HepG2 (cell line): ENCODE measurements around the gene SLC2A4. TPM values are rescaled to one million over a fixed set of nuclear protein-coding genes. Genes with fewer than 3 reads are reported as not detected.
A peak's percentile ranks its signal among the peaks of the same experiment; 100 is the strongest.

Experiments used
- CBX1 ChIP-seq: IDR thresholded peaks from one replicate; pipeline ENCODE4 v1.6.1; 2016; ENCODE audit warnings: antibody characterized with exemption, low read depth
- DRAP1 ChIP-seq: IDR thresholded peaks from 2 replicates; pipeline ENCODE4 v1.6.1; 2016; ENCODE audit warnings: missing genetic modification reagents, missing compliant biosample characterization
- FUBP1 ChIP-seq: sonication (generic); formaldehyde crosslinking; IDR thresholded peaks from 2 replicates; pipeline ENCODE4 v1.5.1; 2020; ENCODE audit warnings: missing genetic modification reagents, mild to moderate bottlenecking, borderline replicate concordance
- GATAD1 ChIP-seq: IDR thresholded peaks from 2 replicates; pipeline ENCODE4 v1.6.1; 2016; ENCODE audit warnings: missing genetic modification reagents, missing compliant biosample characterization
- HOMEZ ChIP-seq: IDR thresholded peaks from 2 replicates; pipeline ENCODE4 v1.6.1; 2016; ENCODE audit warnings: low read depth
- MLX ChIP-seq: IDR thresholded peaks from 2 replicates; pipeline ENCODE4 v1.6.1; 2016
- MLXIP ChIP-seq: sonication (generic); formaldehyde crosslinking; IDR thresholded peaks from 2 replicates; pipeline ENCODE4 v1.9.0; 2021; ENCODE audit warnings: missing genetic modification reagents, borderline replicate concordance
- MXI1 ChIP-seq: IDR thresholded peaks from 3 replicates; pipeline ENCODE4 v1.6.1; 2012; ENCODE audit warnings: low read depth, low read length, inconsistent platforms, borderline replicate concordance
- SMC3 ChIP-seq: IDR thresholded peaks from 2 replicates; pipeline ENCODE4 v1.6.1; 2011; ENCODE audit warnings: low read length, improper control_type of control experiment
- TFDP2 ChIP-seq: sonication (generic); formaldehyde crosslinking; IDR thresholded peaks from 2 replicates; pipeline ENCODE4 v1.4.0; 2020; ENCODE audit warnings: missing genetic modification reagents
- TSC22D2 ChIP-seq: sonication (generic); formaldehyde crosslinking; IDR thresholded peaks from 2 replicates; pipeline ENCODE4 v1.5.1; 2020; ENCODE audit warnings: missing genetic modification reagents, mild to moderate bottlenecking, borderline replicate concordance
- UBTF ChIP-seq: sonication (generic); formaldehyde crosslinking; IDR thresholded peaks from 2 replicates; pipeline ENCODE4 v1.4.0; 2020; ENCODE audit warnings: mild to moderate bottlenecking, missing genetic modification reagents
- ZNF143 ChIP-seq: sonication (generic); formaldehyde crosslinking; IDR thresholded peaks from 2 replicates; pipeline ENCODE4 v1.4.0; 2020; ENCODE audit warnings: missing genetic modification reagents
- ZNF225 ChIP-seq: sonication (generic); formaldehyde crosslinking; IDR thresholded peaks from 2 replicates; pipeline ENCODE4 v1.4.0; 2020; ENCODE audit warnings: mild to moderate bottlenecking, missing genetic modification reagents
- ZNF234 ChIP-seq: sonication (generic); formaldehyde crosslinking; conservative IDR thresholded peaks from 2 replicates; pipeline ENCODE4 v1.5.1; 2020; ENCODE audit warnings: mild to moderate bottlenecking, missing genetic modification reagents
- ZNF567 ChIP-seq: sonication (generic); formaldehyde crosslinking; IDR thresholded peaks from 2 replicates; pipeline ENCODE4 v1.8.1; 2023; ENCODE audit warnings: mild to moderate bottlenecking, missing genetic modification reagents, borderline replicate concordance
- ZNF598 ChIP-seq: sonication (generic); formaldehyde crosslinking; IDR thresholded peaks from 2 replicates; pipeline ENCODE4 v1.5.1; 2020; ENCODE audit warnings: mild to moderate bottlenecking, missing genetic modification reagents, borderline replicate concordance
- polyA plus RNA-seq, 8 experiments: library from polyadenylated mRNA; depleted of rRNA in 3 of 8; stranded (reverse) in 7 of 8; unstranded in 1 of 8; fragments of >200 nt; fragmentation: Illumina TruSeq in 4 of 8; extraction: Trizol in 4 of 8; gene quantifications; 2 replicates each; pipeline versions ENCODE4 v1.2.1 to v1.2.3, GENCODE V29; 2011 to 2016; ENCODE audit warnings: low read depth in 4 of 8, missing spikeins in 1 of 8, mixed read lengths in 1 of 8; ENCODE audit not compliant: insufficient read depth in 1 of 8
- total RNA-seq, 5 experiments: library from RNA; depleted of rRNA; stranded (reverse); fragments of >200 nt; fragmentation: Illumina TruSeq; extraction: Trizol; gene quantifications; 2 replicates each; pipeline ENCODE4 v1.2.3, GENCODE V29; 2016; ENCODE audit warnings: low read depth in 1 of 5

SLC2A4 gene
- total and polyA plus RNA-seq, 2 of the 13 experiments (the other 11 are each of a cell fraction or from before 2014, with no cell fraction given), result 4.9 to 5.8 TPM

- TF ChIP-seq HOMEZ, result no peak
- peak; percentile 62 for TF ChIP-seq UBTF (CRISPR knock-in tag)
- TF ChIP-seq MLXIP (CRISPR knock-in tag), result 0 out of 2 replicates have a peak, but pooled peaks have one; percentile 23
- peak; percentile 75 for TF ChIP-seq ZNF143 (CRISPR knock-in tag)
- TF ChIP-seq MLX (CRISPR knock-in tag), result peak; percentile 26; the same call in 1 of the 2 replicates
- TF ChIP-seq GATAD1 (CRISPR knock-in tag), result peak; percentile 96
- no peak; the same call in 1 of the 2 replicates for TF ChIP-seq ZNF225 (CRISPR knock-in tag)
- TF ChIP-seq CBX1, result no peak
- peak; percentile 86; the same call in 1 of the 2 replicates for TF ChIP-seq TSC22D2 (CRISPR knock-in tag)
- peak; percentile 75; the same call in 1 of the 2 replicates for TF ChIP-seq ZNF598 (CRISPR knock-in tag)
- peak; percentile 64; the same call in 1 of the 2 replicates for TF ChIP-seq DRAP1 (CRISPR knock-in tag)
- no peak for TF ChIP-seq ZNF234
- no peak for TF ChIP-seq SMC3
- peak; percentile 91 for TF ChIP-seq ZNF567 (CRISPR knock-in tag)
- no peak for TF ChIP-seq FUBP1 (CRISPR knock-in tag)
- peak; percentile 74; the same call in 1 of the 3 replicates for TF ChIP-seq MXI1
- TF ChIP-seq TFDP2 (CRISPR knock-in tag), result no peak; the same call in none of the 2 replicates
These were observed 33.4 kb downstream of the SLC2A4 start, which contains the start of gene GPS2 (continued) for GRCh38 chr17:7314719-7315569.
